HepG2 (cell line): ENCODE measurements around the gene DBN1. TPM values are rescaled to one million over a fixed set of nuclear protein-coding genes. Genes with fewer than 3 reads are reported as not detected.

Experiments
- ARNT2 ChIP-seq: sonication (generic); formaldehyde crosslinking; IDR thresholded peaks from 2 replicates; pipeline ENCODE4 v1.8.0; 2022; ENCODE audit warnings: mild to moderate bottlenecking, low read depth, missing genetic modification reagents, moderate library complexity
- CERS6 ChIP-seq: sonication (generic); formaldehyde crosslinking; IDR thresholded peaks from 2 replicates; pipeline ENCODE4 v1.5.0; 2020; ENCODE audit warnings: missing genetic modification reagents
- CHCHD3 ChIP-seq: sonication (generic); formaldehyde crosslinking; IDR thresholded peaks from 2 replicates; pipeline ENCODE4 v1.8.0; 2022; ENCODE audit warnings: mild to moderate bottlenecking, missing genetic modification reagents, moderate library complexity
- SETDB1 ChIP-seq: sonication (generic); formaldehyde crosslinking; IDR thresholded peaks from 2 replicates; pipeline ENCODE4 v1.5.1; 2020; ENCODE audit warnings: missing genetic modification reagents, mild to moderate bottlenecking, borderline replicate concordance
- SP140L ChIP-seq: sonication (generic); formaldehyde crosslinking; IDR thresholded peaks from 2 replicates; pipeline ENCODE4 v1.4.0; 2020; ENCODE audit warnings: missing genetic modification reagents, borderline replicate concordance
- TIGD3 ChIP-seq: sonication (generic); formaldehyde crosslinking; IDR thresholded peaks from 2 replicates; pipeline ENCODE4 v1.5.1; 2020; ENCODE audit warnings: mild to moderate bottlenecking, missing genetic modification reagents, borderline replicate concordance
- ZNF124 ChIP-seq: sonication (generic); formaldehyde crosslinking; IDR thresholded peaks from 2 replicates; pipeline ENCODE4 v1.4.0; 2020; ENCODE audit warnings: missing genetic modification reagents
- ZNF432 ChIP-seq: sonication (generic); formaldehyde crosslinking; IDR thresholded peaks from 2 replicates; pipeline ENCODE4 v1.5.0; 2020; ENCODE audit warnings: missing genetic modification reagents, mild to moderate bottlenecking, borderline replicate concordance
- ZNF550 ChIP-seq: sonication (generic); formaldehyde crosslinking; IDR thresholded peaks from 2 replicates; pipeline ENCODE4 v1.4.0; 2020; ENCODE audit warnings: mild to moderate bottlenecking, missing genetic modification reagents, borderline replicate concordance
- ZNF598 ChIP-seq: sonication (generic); formaldehyde crosslinking; IDR thresholded peaks from 2 replicates; pipeline ENCODE4 v1.5.1; 2020; ENCODE audit warnings: mild to moderate bottlenecking, missing genetic modification reagents, borderline replicate concordance
- polyA plus RNA-seq, 8 experiments: library from polyadenylated mRNA; depleted of rRNA in 3 of 8; stranded (reverse) in 7 of 8; unstranded in 1 of 8; fragments of >200 nt; fragmentation: Illumina TruSeq in 4 of 8; extraction: Trizol in 4 of 8; gene quantifications; 2 replicates each; pipeline versions ENCODE4 v1.2.1 to v1.2.3, GENCODE V29; 2011 to 2016; ENCODE audit warnings: low read depth in 4 of 8, missing spikeins in 1 of 8, mixed read lengths in 1 of 8; ENCODE audit not compliant: insufficient read depth in 1 of 8
- total RNA-seq, 5 experiments: library from RNA; depleted of rRNA; stranded (reverse); fragments of >200 nt; fragmentation: Illumina TruSeq; extraction: Trizol; gene quantifications; 2 replicates each; pipeline ENCODE4 v1.2.3, GENCODE V29; 2016; ENCODE audit warnings: low read depth in 1 of 5
- TF ChIP-seq, protein P1 (sequence below): IDR thresholded peaks from 2 replicates; pipeline ENCODE4 v1.6.1; 2016; ENCODE audit warnings: low read depth, missing genetic modification reagents, missing compliant biosample characterization
- TF ChIP-seq, protein P2 (sequence below): sonication (generic); formaldehyde crosslinking; IDR thresholded peaks from 2 replicates; pipeline ENCODE4 v1.4.0; 2020; ENCODE audit warnings: missing genetic modification reagents
- TF ChIP-seq, protein P3 (sequence below): sonication (generic); formaldehyde crosslinking; IDR thresholded peaks from 2 replicates; pipeline ENCODE4 v1.5.1; 2020; ENCODE audit warnings: mild to moderate bottlenecking, missing genetic modification reagents, moderate library complexity

The DBN1 gene
- total and polyA plus RNA-seq, 2 of the 13 experiments (the other 11 are each of a cell fraction or from before 2014, with no cell fraction given): 27.0 to 37.3 TPM

- TF ChIP-seq, protein P1, sequence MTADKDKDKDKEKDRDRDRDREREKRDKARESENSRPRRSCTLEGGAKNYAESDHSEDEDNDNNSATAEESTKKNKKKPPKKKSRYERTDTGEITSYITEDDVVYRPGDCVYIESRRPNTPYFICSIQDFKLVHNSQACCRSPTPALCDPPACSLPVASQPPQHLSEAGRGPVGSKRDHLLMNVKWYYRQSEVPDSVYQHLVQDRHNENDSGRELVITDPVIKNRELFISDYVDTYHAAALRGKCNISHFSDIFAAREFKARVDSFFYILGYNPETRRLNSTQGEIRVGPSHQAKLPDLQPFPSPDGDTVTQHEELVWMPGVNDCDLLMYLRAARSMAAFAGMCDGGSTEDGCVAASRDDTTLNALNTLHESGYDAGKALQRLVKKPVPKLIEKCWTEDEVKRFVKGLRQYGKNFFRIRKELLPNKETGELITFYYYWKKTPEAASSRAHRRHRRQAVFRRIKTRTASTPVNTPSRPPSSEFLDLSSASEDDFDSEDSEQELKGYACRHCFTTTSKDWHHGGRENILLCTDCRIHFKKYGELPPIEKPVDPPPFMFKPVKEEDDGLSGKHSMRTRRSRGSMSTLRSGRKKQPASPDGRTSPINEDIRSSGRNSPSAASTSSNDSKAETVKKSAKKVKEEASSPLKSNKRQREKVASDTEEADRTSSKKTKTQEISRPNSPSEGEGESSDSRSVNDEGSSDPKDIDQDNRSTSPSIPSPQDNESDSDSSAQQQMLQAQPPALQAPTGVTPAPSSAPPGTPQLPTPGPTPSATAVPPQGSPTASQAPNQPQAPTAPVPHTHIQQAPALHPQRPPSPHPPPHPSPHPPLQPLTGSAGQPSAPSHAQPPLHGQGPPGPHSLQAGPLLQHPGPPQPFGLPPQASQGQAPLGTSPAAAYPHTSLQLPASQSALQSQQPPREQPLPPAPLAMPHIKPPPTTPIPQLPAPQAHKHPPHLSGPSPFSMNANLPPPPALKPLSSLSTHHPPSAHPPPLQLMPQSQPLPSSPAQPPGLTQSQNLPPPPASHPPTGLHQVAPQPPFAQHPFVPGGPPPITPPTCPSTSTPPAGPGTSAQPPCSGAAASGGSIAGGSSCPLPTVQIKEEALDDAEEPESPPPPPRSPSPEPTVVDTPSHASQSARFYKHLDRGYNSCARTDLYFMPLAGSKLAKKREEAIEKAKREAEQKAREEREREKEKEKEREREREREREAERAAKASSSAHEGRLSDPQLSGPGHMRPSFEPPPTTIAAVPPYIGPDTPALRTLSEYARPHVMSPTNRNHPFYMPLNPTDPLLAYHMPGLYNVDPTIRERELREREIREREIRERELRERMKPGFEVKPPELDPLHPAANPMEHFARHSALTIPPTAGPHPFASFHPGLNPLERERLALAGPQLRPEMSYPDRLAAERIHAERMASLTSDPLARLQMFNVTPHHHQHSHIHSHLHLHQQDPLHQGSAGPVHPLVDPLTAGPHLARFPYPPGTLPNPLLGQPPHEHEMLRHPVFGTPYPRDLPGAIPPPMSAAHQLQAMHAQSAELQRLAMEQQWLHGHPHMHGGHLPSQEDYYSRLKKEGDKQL (CRISPR knock-in tag): no peak
- TF ChIP-seq CHCHD3 (CRISPR knock-in tag) (no peak), SETDB1 (CRISPR knock-in tag) (no peak), ZNF432 (CRISPR knock-in tag) (no peak), ZNF598 (CRISPR knock-in tag) (no peak), ZNF550 (CRISPR knock-in tag) (no peak), ARNT2 (no peak), ZNF124 (CRISPR knock-in tag) (no peak), CERS6 (CRISPR knock-in tag) (no peak), SP140L (no peak), TIGD3 (no peak)
- TF ChIP-seq, protein P2, sequence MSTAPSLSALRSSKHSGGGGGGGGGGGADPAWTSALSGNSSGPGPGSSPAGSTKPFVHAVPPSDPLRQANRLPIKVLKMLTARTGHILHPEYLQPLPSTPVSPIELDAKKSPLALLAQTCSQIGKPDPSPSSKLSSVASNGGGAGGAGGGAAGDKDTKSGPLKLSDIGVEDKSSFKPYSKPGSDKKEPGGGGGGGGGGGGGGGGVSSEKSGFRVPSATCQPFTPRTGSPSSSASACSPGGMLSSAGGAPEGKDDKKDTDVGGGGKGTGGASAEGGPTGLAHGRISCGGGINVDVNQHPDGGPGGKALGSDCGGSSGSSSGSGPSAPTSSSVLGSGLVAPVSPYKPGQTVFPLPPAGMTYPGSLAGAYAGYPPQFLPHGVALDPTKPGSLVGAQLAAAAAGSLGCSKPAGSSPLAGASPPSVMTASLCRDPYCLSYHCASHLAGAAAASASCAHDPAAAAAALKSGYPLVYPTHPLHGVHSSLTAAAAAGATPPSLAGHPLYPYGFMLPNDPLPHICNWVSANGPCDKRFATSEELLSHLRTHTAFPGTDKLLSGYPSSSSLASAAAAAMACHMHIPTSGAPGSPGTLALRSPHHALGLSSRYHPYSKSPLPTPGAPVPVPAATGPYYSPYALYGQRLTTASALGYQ (CRISPR knock-in tag): no peak
- TF ChIP-seq, protein P3, sequence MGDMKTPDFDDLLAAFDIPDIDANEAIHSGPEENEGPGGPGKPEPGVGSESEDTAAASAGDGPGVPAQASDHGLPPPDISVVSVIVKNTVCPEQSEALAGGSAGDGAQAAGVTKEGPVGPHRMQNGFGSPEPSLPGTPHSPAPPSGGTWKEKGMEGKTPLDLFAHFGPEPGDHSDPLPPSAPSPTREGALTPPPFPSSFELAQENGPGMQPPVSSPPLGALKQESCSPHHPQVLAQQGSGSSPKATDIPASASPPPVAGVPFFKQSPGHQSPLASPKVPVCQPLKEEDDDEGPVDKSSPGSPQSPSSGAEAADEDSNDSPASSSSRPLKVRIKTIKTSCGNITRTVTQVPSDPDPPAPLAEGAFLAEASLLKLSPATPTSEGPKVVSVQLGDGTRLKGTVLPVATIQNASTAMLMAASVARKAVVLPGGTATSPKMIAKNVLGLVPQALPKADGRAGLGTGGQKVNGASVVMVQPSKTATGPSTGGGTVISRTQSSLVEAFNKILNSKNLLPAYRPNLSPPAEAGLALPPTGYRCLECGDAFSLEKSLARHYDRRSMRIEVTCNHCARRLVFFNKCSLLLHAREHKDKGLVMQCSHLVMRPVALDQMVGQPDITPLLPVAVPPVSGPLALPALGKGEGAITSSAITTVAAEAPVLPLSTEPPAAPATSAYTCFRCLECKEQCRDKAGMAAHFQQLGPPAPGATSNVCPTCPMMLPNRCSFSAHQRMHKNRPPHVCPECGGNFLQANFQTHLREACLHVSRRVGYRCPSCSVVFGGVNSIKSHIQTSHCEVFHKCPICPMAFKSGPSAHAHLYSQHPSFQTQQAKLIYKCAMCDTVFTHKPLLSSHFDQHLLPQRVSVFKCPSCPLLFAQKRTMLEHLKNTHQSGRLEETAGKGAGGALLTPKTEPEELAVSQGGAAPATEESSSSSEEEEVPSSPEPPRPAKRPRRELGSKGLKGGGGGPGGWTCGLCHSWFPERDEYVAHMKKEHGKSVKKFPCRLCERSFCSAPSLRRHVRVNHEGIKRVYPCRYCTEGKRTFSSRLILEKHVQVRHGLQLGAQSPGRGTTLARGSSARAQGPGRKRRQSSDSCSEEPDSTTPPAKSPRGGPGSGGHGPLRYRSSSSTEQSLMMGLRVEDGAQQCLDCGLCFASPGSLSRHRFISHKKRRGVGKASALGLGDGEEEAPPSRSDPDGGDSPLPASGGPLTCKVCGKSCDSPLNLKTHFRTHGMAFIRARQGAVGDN: peak; percentile 83
Observed at GRCh38 chr5:177434942-177435738, 38.3 kb downstream of the DBN1 start (continued).
